LHCN-M2 (cell line): ENCODE measurements around the gene FAM50B. TPM values are rescaled to one million over a fixed set of nuclear protein-coding genes. Genes with fewer than 3 reads are reported as not detected.

Source experiments
- DNase-seq: peaks from one replicate; pipeline ENCODE4 v3.0.0-alpha.2; 2012; ENCODE audit warnings: low read depth
- total RNA-seq: library from RNA; depleted of rRNA; stranded (reverse); fragments of >200 nt; gene quantifications from 2 replicates; pipeline ENCODE4 v1.2.3, GENCODE V29; 2014; rRNA removed

Gene FAM50B
- total RNA-seq, 1 experiment from 2014 or later, result 13.6 TPM

DNA sequence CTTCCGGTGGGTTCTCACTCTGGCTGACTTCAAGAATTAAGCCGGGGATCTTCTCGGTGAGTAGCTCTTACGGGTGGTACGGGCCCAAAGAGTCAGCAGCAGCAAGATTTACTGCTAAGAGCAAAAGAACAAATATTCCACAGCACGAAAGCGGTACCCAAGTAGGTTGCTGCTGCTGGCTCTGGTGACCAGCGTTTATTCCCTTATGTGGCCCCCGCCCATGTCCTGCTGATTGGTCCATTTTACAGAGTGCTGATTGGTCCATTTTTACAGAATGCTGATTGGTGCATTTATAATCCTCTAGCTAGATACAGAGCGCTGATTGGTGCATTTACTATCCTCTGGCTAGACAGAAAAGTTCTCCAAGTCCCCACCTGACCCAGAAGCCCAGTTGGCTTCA, 44.3 kb downstream of the FAM50B start:
- DNase-seq, result no peak

DNA sequence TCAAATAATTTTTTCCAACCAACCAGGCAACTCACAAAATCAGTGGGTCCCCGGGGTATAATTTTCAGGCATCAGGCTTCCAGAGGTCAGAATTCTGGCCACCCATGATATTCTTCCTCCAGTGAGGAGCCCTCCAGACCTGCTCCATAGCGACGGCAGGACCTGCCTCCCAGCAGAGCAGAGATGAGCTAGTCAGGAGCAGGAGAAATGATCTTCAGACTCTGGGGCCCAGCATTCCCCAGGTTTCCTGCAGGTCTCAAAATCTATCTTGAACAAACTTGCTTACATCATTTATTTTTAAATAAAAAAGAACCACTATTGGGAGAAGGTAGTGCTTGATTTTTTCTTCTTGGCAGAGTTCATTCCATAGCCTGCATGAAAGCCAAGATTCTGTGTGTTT, 44.7 kb downstream of the FAM50B start:
- DNase-seq, result no peak

DNA sequence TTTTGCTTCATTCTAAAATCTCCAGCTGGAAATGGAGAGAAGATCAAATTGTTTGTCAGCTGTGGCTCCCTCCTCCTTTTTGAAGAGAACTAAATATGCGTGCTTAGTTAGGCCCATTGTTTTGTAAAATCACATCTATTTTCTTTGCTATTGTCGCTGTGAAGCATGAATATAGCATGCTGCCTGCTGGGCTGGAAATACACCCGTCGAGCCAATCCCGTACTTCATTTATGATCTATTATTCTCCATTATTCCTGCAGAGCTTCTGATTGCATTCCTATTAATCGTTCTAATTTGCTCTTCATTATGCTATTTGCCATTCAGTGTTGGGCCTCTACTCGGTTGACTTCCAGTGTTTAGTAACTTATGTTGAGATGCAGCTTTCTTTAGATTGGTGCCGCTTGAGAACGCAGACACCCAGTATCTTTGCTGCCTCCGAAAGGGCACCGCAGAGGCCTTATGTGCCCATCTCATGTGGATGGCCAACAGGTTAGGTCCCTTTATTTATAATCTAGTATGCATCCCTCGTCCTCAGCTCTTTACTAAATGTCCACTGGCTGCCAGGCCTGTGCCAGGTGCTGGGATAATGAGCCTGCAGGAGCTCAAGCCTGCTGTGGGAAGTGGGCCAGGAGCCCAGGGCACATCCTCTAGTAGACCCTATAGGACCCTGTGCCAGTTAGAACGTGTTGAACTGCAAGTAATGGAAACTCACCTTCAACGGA, 45.6 kb downstream of the FAM50B start:
- DNase-seq, result no peak

DNA sequence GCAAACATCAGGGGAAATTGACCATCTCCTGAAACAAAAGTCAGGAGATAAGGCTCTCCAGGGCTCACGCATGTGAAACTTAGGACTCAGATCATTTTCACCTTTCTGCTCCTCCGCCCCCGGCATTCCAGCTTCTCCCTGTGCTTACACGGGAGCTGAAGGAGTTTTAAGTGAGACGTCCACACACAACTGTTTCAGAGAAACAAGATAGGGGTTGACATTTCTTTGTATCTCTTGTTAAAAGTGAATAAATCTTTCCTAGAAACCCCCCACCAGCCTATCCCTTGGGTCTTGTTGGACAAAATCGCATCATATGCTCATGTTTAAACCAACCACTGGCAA, 46.1 kb downstream of the FAM50B start:
- DNase-seq, result no peak

DNA sequence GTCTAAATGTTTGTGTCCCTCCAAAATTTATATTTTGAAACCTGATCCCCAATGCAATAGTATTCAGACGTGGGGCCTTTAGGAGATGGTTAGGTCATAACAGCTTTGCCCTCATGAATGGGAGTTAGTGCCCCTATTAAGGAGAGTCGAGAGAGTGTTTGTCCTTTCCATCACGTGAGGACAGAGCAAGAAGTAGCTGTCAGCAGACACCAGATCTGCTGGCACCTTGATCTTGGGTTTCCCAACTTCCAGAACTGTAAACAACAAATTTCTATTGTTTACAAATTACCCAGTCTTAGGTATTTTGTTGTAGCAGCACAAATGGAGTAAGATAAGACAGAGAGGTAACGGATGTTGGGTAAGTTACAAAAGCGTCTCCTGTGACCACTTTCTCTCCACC, 46.6 kb downstream of the FAM50B start:
- no peak for DNase-seq

DNA sequence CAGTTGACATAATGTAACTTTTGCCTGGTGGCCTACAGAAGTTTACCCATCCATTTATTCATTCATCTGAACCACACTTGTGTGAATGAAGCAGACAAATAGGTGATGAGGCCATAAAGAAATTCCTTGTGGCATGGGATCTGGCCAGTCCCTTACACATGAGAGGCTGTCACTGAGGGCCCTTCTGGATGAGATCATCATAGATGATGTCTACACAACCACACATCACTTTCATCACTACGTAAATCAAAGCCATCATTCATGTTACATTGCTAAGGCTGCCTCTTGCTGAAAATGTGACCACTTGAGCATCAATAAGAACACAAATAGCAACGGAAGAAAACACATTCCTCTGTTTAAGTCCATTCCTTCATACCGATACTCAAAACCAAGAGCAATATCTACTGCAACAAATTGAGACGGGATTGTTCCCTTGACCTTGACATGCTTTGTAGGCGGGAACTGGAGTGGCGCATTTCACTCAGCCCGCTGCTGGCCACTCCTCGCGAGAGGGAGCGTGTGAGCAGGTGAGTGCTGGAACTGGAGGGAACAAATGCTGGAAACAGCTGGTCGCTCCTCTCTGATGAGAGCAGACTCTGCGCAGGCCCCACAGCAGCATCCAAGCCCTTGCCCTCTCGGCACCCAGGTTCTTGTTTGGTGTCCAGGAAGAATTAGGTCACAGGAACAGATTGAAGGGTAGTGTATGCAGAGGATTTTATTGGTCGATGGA, 49.3 kb downstream of the FAM50B start:
- DNase-seq, result no peak

DNA sequence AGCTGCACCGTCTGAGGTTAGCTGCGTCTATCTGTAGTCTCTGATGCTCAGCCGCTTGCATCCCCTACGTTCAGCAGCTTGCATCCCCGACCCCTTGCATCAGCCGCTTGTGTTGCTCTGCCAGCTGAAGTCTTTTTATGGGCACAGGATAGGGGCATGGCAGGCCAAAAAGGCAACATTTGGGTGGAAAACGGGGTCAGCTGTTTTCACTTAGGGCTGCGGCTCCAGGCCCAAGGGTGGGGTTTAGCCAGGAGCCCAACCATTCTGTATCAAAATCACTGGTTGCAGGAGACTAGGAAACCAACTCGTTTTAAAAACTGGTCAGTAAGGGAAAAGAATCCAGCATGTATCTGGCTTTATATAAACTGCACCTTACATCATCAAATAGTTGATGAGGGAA, 49.9 kb downstream of the FAM50B start:
- no peak for DNase-seq

DNA sequence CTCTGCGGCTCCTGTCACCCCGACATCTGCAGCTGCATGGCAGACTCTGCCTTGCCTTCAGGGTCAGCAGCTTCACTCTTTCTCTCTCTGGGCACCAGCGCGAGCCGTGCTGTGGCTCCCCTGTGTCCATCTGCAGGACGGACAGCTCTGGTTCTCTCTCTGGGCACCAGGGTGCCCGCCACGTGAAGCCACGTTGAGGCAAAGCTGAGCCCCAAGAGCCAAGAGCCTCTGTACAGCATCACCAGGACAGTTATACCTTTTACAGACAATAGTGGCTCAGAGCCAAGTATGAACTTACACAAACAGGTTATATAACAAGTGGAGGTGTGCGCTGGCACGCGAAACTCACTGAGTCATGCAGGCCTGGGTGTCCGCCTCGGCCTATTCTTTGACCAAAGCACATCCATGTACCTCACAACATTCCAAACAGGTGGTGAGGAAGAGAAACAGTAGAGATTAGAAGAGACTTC, 50.8 kb downstream of the FAM50B start:
- no peak for DNase-seq

Other genes starting within 250 kb of the FAM50B start
- 43.1 and 44.6 TPM in 2 replicates for gene PXDC1, start 97.7 kb upstream of the FAM50B start, total RNA-seq
- gene FAM217A, start 229.8 kb downstream of the FAM50B start, total RNA-seq, result not detected in 2 replicates